HG03103 (cell line): ENCODE results near the gene MBNL1.

Experiments used
- ATAC-seq: cut with Tn5 transposase; IDR thresholded peaks from one replicate; pipeline ENCODE4 v1.9.1; 2021; ENCODE audit warnings: low read depth; ENCODE audit not compliant: unreplicated experiment

Gene MBNL1

GRCh38 chr3:152295344-152295743, 26.6 kb downstream of the MBNL1 start:
- no peak for ATAC-seq

GRCh38 chr3:152295806-152296205, 27.1 kb downstream of the MBNL1 start:
- ATAC-seq = no peak

GRCh38 chr3:152296382-152296781, 27.7 kb downstream of the MBNL1 start:
- no peak for ATAC-seq

DNA sequence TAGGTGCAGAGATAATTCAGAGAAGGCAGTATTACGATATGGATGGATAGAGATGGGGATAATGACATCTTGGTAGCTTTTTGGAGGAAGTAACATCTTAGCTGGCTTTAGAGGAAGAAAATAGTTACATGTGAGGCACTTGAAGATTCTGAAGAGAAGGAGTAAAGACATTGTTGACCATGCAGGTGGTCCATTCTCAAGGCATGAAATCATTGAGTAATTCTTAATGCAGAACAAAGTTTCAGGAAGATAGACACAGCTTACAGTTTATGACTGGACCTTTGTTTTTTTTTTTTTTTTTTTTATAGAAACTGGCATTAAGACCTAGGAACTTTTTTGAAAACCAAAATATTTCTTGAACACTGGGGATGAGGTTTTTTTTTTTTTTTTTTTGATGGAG, 28.2 kb downstream of the MBNL1 start:
- ATAC-seq = no peak

GRCh38 chr3:152298393-152299248, 29.9 kb downstream of the MBNL1 start:
- peak; percentile 60 for ATAC-seq

DNA sequence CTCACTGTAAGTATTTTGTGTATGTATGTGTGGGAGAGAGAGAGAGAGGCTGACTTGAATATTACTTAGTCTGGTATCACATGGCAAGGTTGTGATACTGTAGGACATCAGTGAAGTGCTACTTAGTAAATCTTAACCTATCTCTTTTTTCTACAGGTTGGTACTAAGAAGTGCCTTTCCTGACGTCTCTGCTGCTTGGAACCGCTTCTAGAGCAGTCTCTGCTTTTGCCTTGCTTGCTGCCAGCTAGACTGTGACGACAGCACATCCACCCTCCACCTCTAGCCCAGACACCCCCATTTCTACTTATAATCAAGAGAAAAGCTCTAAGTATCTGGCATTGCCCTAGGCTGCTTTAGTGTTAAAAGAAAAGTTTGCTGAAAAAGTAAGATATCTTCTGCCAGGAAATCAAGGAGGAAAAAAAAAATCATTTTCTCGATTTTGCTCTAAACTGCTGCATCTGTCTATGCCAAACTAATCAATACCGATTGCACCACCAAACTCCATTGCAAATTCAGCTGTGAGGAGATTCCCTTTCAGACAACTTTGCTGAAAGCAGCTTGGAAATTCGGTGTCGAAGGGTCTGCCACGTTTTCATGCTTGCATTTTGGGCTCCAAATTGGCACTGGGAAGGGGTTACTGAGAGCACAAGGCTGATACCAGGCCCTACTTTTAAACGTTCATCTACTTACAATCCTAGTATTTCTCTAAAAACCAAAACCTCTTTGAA, 30.7 kb downstream of the MBNL1 start:
- peak; percentile 7 for ATAC-seq

GRCh38 chr3:152300029-152300731, 31.5 kb downstream of the MBNL1 start:
- ATAC-seq = no peak

GRCh38 chr3:152301745-152302181, 33.0 kb downstream of the MBNL1 start:
- ATAC-seq = no peak

GRCh38 chr3:152302521-152303021, 33.8 kb downstream of the MBNL1 start:
- ATAC-seq = peak; percentile 59

- ATAC-seq = no peak
These were observed 35.4 kb downstream of the MBNL1 start for GRCh38 chr3:152304160-152304559.

- no peak for ATAC-seq
These were observed 36.3 kb downstream of the MBNL1 start for GRCh38 chr3:152305075-152305474.

- ATAC-seq = no peak
These were observed 39.2 kb downstream of the MBNL1 start for GRCh38 chr3:152307829-152308474.

GRCh38 chr3:152308475-152308844, 39.7 kb downstream of the MBNL1 start:
- ATAC-seq = no peak

- no peak for ATAC-seq
These were observed 40.3 kb downstream of the MBNL1 start for GRCh38 chr3:152309031-152309430.

DNA sequence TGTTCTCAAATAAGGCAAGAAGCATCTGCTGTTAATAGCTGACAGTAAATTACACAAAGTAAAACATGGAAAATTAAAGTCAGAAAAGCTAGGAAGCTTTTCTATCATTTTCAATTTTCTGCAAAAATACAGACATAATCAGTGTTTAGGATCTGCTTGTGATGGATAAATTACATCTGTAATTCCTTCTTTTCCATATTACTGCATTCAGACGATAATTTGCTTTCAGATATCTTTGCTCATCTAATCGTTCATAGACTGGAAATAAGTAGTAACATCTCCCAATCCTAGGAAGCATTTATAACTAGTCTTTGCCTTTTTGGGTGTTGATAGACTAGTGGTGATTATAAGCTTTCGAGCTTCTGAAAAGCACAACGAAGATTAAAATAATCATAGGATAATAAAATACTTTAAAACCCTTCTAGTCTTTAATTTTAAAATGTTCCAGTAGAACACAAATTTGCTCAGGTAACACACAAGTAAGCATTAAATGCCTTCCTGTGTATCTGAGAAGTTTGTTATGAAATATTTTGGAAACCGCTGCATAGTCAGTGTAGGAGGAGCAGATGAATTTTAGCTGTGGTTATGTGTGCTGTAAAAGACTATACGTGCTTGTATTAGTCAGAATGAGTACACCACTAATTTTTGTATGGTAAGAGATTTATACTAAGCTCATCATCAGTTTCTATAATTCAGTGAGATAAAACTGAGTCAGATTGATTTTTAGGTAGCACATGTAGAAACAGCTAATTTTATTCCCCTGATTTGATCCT, 41.0 kb downstream of the MBNL1 start:
- ATAC-seq = no peak

DNA sequence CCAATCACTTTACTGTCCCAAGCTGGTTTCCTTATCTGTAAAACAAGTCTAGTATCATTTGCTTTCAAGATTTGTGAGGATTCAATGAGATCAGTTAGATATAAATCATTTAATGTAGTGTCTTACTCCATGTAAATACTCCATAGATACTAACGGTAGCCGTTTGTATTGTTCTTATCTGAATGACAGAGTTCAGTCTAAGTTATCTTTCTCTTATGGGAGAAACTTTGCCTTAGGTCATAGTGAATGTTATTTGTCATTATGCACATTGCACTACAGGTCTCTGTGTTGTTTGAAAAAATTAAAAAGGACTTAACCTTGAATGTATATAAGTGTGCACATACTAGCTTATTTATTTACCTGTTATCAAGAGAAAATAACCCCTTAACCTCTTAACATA, 44.7 kb downstream of the MBNL1 start:
- ATAC-seq = no peak

DNA sequence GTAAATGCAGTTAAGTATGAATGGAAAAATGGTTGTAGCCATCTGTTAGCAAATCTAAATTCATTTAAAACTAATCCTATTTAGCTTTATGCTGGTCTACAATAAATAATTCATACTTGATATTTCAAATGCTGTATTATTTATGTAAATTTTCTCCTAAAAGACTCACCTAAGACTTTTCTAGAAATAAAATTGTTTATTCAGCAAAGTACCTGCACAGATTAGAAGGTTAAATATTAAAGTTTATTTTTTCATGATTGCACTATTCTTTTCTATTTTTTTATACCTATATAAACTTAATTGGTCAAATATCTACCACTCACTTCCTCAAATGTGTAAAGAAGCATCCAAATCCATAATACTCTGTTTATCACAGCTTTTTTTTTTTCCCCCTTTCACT, 45.2 kb downstream of the MBNL1 start:
- ATAC-seq = no peak

DNA sequence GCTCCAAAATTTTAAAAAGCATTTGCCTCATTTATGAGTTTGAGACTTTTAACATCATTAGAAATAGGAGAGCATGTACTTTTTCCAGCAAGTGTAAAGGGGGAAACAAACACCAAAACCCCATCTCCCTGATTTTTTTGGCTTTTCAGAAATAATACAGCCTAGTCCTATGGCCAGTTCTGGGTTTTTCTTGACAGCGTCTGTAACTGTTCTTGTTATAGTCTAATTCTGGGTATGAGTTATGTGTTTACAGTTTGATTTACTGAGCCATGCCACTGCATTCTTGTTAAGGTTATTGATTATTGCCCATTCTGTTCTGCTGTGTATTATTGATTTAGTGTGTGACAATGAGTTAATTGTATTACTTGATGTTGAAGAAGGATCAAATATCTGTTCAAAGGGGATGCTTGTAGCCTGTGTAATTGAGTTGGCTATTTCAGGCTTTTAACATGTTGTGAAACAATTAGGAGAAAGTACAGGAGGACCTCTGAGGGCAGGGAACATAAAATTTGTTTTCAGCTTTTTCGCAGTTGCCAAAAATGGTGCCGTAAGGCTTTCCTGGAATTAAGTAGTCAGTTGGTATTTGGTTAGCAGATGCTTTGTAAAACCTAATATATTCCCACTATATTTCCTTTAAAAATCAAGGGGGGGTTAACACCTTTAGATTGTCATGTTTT, 46.1 kb downstream of the MBNL1 start:
- ATAC-seq = no peak

DNA sequence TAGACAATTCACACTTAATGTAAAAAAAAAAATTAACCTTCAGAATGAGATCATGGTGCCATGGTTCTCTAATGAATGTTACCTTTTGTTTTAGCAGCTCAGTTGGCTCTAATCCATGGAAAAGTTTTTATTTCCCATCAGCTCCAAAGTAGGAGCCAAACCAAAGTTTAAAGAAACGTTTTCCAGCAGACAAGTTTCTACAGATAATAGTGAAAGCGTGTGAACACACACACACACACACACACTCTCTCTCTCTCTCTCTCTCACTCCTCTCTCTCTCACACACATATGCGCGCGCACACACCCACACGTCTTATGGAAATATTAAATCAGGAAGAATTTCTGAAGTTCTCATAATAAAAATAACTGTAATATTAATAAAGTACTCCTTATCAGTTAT, 46.9 kb downstream of the MBNL1 start:
- ATAC-seq = no peak
